Fibroblast of lung (primary cell): ENCODE results near the gene ELOVL2. TPM values are rescaled to one million over a fixed set of nuclear protein-coding genes. Genes with fewer than 3 reads are reported as not detected.

ENCODE experiments used
- DNase-seq, 2 donors: peaks; one replicate each; pipeline versions ENCODE4 v3.0.0 to v3.0.0-alpha.2; 2010; ENCODE audit warnings: low read depth in 2 of 2
- H2AFZ ChIP-seq: 2 replicates; pipeline ENCODE4 v1.5.1; 2012; ENCODE audit warnings: low read length, control low read depth, inconsistent platforms
- H3K27ac ChIP-seq: 2 replicates; pipeline ENCODE4 v1.5.1; 2011; ENCODE audit warnings: low read length, control low read depth; ENCODE audit not compliant: insufficient read depth
- H3K27me3 ChIP-seq: 2 replicates; pipeline ENCODE4 v1.5.1; 2011; ENCODE audit warnings: mild to moderate bottlenecking, low read length; ENCODE audit not compliant: control insufficient read depth, insufficient read depth
- H3K36me3 ChIP-seq: 2 replicates; pipeline ENCODE4 v1.5.1; 2011; ENCODE audit warnings: low read length; ENCODE audit not compliant: control insufficient read depth, insufficient read depth
- H3K4me1 ChIP-seq: 2 replicates; pipeline ENCODE4 v1.5.1; 2011; ENCODE audit warnings: low read length; ENCODE audit not compliant: control insufficient read depth, insufficient read depth; ENCODE audit errors: extremely low read depth
- H3K4me2 ChIP-seq: 2 replicates; pipeline ENCODE4 v1.5.1; 2011; ENCODE audit warnings: low read length, control low read depth; ENCODE audit not compliant: insufficient read depth; ENCODE audit errors: extremely low read depth
- H3K4me3 ChIP-seq, 4 experiments: fragments of 200-600 bp in 1 of 4; sonication (generic) in 1 of 4; replicated peaks in 1 of 4; 2 replicates each; pipeline ENCODE4 v1.5.1; 2011 to 2016; ENCODE audit warnings: low read length in 4 of 4, low read depth in 3 of 4, mild to moderate bottlenecking in 3 of 4, control low read depth in 2 of 4, inconsistent platforms in 1 of 4, mixed read lengths in 1 of 4; ENCODE audit not compliant: insufficient read depth in 1 of 4; ENCODE audit errors: control extremely low read depth in 1 of 4
- H3K79me2 ChIP-seq: 2 replicates; pipeline ENCODE4 v1.5.1; 2012; ENCODE audit warnings: mild to moderate bottlenecking, low read length, inconsistent platforms; ENCODE audit not compliant: control insufficient read depth, insufficient read depth
- H3K9ac ChIP-seq: 2 replicates; pipeline ENCODE4 v1.5.1; 2011; ENCODE audit warnings: mild to moderate bottlenecking, low read length, control low read depth; ENCODE audit not compliant: insufficient read depth
- H3K9me3 ChIP-seq: 2 replicates; pipeline ENCODE4 v1.5.1; 2012; ENCODE audit warnings: low read depth, low read length; ENCODE audit not compliant: control insufficient read depth, insufficient read depth
- H4K20me1 ChIP-seq: 2 replicates; pipeline ENCODE4 v1.5.1; 2011; ENCODE audit warnings: low read length; ENCODE audit not compliant: control insufficient read depth, insufficient read depth; ENCODE audit errors: extremely low read depth
- CTCF ChIP-seq, 2 donors: IDR thresholded peaks in 1 of 2; conservative IDR thresholded peaks in 1 of 2; 1 replicate in 1 of 2; 2 replicates in 1 of 2; pipeline ENCODE4 v1.5.1; 2011 to 2012; ENCODE audit warnings: low read length in 2 of 2, control low read depth in 1 of 2, inconsistent platforms in 1 of 2, low read depth in 1 of 2, mild to moderate bottlenecking in 1 of 2
- EZH2 ChIP-seq: IDR thresholded peaks from 2 replicates; pipeline ENCODE4 v1.5.1; 2012; ENCODE audit warnings: low read length, control low read depth, mild to moderate bottlenecking; ENCODE audit errors: missing control alignments
- polyA plus RNA-seq, 2 donors: library from polyadenylated mRNA; depleted of rRNA in 1 of 2; stranded (reverse) in 1 of 2; unstranded in 1 of 2; fragments of >200 nt; gene quantifications; 2 replicates each; pipeline ENCODE4 v1.2.1, GENCODE V29; 2011 to 2012; ENCODE audit warnings: missing spikeins in 1 of 2
- total RNA-seq: library from RNA; depleted of rRNA; stranded (reverse); fragments of >200 nt; gene quantifications from 2 replicates; pipeline ENCODE4 v1.2.1, GENCODE V29; 2014

The ELOVL2 gene
- total and polyA plus RNA-seq, 2 donors (not counting 1 experiment from before 2014, with no cell fraction given): under 0.01 to 13.9 TPM

DNA sequence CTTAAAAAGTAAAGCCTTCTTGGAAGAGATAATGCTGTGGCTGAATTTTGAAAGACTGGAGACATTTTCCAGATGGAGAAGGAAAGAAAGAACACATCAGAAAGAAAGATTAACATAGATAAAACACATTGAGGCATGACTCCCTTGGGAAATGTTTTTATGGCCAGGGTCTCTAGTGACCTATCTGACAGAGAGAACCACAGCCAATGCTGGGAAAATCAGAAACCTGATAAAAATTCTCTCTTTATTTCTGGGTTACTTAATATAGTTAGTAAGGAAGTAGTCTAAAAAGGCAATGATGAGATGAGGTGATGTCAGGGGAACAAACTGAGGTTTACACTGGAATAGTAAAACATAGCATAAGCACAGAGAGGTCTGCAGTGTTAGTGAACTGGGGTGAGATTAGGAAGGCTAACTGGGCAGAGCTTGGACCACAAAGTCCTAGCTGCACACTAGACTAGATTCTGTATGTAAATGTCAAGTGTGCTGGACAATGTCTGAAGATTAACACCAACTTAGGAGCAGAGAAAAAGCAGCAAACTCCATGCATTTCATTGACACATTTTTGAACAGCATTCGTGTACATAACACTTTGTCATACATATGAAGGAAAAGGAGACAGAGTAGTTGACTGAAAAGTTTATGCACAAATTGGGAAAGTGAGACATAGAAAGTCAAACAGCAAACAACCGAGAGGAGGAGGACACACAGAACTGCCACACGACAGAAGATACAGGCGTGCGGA lies 31.0 kb downstream of the ELOVL2 start:
- Histone ChIP-seq H3K4me2 (no peak overlapping the region), H3K36me3 (no peaks in the 10 kb centered on the region), H3K27ac (no peak overlapping the region), H3K4me1 (peaks cover 9% of the 10 kb centered on the region), H3K27me3 (no peaks in the 10 kb centered on the region), H3K79me2 (no peaks in the 10 kb centered on the region), H2AFZ (no peak overlapping the region), H3K9me3 (no peaks in the 10 kb centered on the region), H4K20me1 (no peaks in the 10 kb centered on the region), H3K9ac (no peak overlapping the region), H3K4me3 (no peak overlapping the region)
- no peak for DNase-seq
- TF ChIP-seq CTCF (conservative IDR thresholded peaks at IDR 0.05 in 1 of 2, IDR thresholded peaks at IDR 0.05 in 1 of 2; ENCODE audit: low read depth in 1 of 2, low read length in 2 of 2) (no peak), EZH2 (no peak)

- Histone ChIP-seq H3K9ac (no peak overlapping the region), H3K4me3 (no peak overlapping the region), H3K4me1 (peaks cover 15% of the 10 kb centered on the region), H3K9me3 (no peaks in the 10 kb centered on the region), H3K27me3 (no peaks in the 10 kb centered on the region), H3K4me2 (no peak overlapping the region), H3K27ac (no peak overlapping the region), H4K20me1 (no peaks in the 10 kb centered on the region), H3K36me3 (no peaks in the 10 kb centered on the region), H2AFZ (no peak overlapping the region), H3K79me2 (no peaks in the 10 kb centered on the region)
- no peak for DNase-seq
- TF ChIP-seq EZH2 (no peak), CTCF (conservative IDR thresholded peaks at IDR 0.05 in 1 of 2, IDR thresholded peaks at IDR 0.05 in 1 of 2; ENCODE audit: low read depth in 1 of 2, low read length in 2 of 2) (no peak)
Observed at GRCh38 chr6:11012295-11012754, 31.8 kb downstream of the ELOVL2 start.

- no peak for TF ChIP-seq CTCF (conservative IDR thresholded peaks at IDR 0.05 in 1 of 2, IDR thresholded peaks at IDR 0.05 in 1 of 2; ENCODE audit: low read depth in 1 of 2, low read length in 2 of 2)
- no peak for TF ChIP-seq EZH2
- Histone ChIP-seq H3K9me3 (no peaks in the 10 kb centered on the region), H3K27ac (no peak overlapping the region), H3K4me1 (peaks cover 15% of the 10 kb centered on the region), H3K9ac (no peak overlapping the region), H2AFZ (no peak overlapping the region), H3K4me2 (no peak overlapping the region), H4K20me1 (no peaks in the 10 kb centered on the region), H3K27me3 (no peaks in the 10 kb centered on the region), H3K79me2 (no peaks in the 10 kb centered on the region), H3K36me3 (no peaks in the 10 kb centered on the region), H3K4me3 (no peak overlapping the region)
- DNase-seq: no peak
Observed at GRCh38 chr6:11011787-11012234, 32.3 kb downstream of the ELOVL2 start.
